M059J (cell line): ENCODE results near the gene CORO1C. TPM values are rescaled to one million over a fixed set of nuclear protein-coding genes. Genes with fewer than 3 reads are reported as not detected.

Source experiments
- DNase-seq: peaks from one replicate; pipeline ENCODE4 v3.0.0-alpha.2; 2012; ENCODE audit warnings: low read depth
- total RNA-seq: library from RNA; depleted of rRNA; stranded (reverse); fragments of >200 nt; shearing (Covaris generic); gene quantifications from 2 replicates; pipeline ENCODE4 v1.2.3, GENCODE V29; 2014

CORO1C gene
- total RNA-seq, 1 experiment from 2014 or later: 171 TPM

DNA sequence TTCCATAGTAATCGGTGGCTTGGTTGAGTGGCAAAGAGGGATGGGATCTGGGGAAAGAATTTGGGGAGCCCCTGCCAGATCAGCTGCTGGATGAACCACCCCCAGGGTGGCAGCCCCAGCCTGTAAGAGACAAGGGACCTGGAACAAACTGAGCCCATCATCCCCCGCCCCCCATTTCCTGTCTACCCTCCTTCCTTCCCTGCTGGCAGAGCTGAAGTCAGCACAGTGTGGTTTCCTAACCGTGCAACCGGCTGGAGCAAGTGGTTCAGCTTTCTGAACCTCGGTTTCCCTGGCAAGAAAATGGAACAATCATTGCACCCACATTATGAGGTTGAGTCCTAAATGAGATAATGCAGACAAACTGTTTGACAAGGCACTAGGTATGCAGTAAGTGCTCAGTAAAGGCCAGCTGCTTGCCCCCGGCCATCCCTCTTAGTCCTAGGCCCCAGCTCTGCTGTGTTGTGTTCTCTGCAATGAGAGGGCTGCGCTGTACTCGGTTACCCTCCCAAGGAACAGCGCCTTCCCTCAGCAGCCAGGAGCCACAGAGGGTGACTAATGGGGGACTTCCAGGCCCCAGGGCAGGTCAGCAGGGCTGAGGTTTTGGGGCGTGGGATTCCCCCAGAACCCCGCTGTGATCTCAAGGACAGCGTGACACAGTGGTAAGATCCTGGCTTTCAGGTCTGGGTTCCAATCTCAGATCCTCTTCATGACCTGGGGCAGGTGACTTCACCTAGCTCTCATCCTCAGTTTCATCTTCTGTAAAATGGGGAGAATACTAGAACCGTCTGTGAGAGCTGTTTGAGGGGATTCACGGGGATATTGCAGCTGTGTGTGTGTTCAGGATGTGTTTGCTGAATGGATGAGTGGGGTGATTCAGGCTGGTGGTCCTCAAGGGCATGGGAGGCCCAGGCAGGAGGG lies 114.1 kb downstream of the CORO1C start:
- peak; percentile 84 for DNase-seq

DNA sequence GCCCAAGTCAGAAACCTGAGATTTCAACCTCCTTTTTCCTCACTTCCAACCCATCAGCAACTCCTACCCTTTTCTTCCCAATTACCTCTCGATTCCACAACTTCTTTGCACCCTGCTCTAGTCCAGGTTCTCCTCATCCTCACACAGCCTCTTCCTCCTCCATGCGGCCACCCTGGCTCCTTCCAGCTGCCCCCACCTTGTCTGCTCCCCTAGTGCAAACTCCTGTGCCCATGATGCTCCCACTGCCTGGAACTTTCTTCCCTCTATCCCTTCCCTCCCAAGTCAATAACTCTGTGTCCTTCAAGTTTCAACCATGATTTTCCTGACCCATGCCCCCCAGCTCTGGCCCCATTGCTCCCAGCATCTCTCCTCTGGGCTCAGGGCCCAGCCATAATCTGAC lies 115.0 kb downstream of the CORO1C start:
- no peak for DNase-seq

DNA sequence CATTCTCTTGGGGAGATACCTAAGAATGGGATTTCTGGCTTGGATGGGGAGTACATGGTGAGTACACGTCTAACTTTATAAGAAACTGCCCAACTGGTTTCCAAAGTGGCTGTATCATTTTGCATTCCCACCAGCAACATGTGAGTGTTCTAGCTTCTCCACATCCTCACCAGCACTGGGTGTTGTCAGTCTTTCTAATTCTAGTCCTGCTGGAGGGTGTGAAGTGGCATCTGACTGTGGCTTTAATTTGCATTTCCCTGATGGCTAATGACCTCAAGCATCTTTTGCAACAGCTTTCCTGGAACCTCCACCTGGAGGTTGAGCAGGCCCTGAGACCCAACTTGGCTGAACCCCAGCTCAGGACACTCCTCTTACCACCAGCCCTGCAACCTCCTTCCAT lies 115.4 kb downstream of the CORO1C start:
- no peak for DNase-seq

DNA sequence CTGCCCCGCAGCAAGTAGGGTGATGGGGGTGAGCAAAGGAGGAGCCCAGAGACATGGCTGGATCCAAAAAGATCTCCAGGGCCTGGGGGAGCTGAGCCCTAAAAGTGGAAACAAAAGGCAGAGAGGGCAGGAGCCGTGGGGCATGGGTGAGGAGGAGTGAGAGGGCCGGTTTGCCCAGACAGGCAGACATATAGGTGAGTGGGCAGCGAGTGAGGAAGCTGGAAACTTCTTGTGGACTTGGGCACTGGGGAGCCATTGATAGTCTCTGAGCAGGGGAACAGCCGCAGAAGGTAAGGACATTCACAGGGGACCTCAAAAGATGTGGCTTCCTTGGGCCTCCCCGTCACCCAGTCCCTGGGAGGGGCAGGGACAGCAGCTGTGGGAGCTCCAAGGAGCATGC lies 116.7 kb downstream of the CORO1C start:
- no peak for DNase-seq

DNA sequence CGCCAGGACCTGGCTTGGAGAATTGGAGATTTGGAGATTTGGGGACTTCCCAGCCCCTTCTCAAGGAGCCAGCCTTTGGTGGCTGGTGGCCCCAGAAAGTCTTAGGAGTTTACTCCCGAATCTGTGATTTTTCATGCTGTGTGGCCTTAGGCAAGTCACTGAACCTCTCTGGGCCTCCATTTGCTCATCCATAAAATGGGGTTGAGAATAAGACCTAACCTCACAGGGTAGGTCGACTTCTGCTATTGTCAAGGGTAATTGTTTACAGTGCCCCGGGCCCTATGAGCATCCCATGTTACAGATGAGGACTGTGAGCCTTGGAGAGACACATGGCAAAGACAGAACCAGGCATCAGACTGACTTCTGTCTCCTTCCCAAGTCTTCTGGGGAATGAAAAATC lies 117.3 kb downstream of the CORO1C start:
- no peak for DNase-seq

DNA sequence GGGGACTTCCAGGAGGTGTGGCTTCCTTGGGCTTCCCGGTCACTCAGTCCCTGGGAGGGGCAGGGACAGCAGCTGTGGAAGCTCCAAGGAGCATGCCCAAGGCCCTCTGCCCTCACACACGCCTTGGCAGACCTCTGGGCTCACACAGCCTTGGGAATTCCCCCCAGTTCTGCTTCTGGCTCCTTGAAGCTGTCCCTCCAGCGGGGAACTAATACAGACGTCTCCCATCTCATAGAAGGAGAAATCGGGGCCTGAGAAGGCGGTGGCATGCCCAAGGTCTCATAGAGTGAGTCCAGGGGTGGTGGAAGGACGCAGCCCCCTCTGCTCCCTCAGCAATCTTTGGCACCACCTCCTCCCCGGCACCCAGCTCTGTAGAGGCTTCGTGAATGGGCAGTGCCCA lies 117.8 kb downstream of the CORO1C start:
- DNase-seq: peak; percentile 63

DNA sequence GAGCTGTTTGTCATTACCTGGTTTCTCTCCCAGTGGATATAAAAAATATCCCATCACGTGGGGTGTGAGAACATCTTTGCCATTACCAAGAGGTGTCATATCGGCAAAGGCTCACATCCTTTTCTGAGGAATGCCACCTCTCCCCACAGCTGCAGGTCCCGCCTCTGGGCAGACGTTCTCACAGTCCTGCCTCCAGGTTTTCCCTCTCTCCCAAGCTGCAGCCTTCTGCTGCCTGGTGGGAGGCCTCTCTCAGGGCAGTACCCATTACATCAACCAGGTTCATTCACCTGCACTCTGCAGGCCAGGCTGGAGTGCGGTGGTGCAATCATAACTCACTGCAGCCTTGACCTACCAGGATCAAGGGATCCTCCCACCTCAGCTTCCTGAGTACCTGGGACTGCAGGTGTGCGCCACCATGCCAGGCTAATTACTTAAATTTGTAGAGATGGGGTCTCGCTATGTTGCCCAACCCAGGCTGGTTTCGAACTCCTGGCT lies 118.5 kb downstream of the CORO1C start:
- peak; percentile 31 for DNase-seq

DNA sequence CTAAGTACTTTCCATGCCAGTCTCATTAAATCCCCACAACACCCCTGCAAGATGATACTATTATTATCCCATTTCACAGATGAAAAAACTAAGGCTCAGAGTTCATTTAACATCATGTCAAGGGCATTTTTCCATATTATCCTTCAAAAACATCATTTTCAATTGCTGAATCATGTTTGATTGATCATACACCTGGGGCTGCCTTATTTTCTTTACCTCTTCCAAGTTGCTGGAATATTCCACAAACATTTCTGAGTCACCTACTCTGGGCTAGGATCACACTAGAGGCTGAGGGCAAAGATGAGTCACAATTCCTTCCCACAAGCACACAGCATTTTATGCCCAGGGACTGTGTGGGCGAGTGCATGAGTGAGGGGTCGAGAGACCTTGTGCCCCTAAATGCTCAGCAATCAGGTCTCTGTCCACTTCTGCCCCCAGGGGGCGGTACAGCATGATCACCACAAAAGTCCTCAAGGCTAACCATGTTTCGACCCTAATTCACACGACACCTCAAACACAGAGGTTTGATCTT lies 119.4 kb downstream of the CORO1C start:
- peak; percentile 94 for DNase-seq

DNA sequence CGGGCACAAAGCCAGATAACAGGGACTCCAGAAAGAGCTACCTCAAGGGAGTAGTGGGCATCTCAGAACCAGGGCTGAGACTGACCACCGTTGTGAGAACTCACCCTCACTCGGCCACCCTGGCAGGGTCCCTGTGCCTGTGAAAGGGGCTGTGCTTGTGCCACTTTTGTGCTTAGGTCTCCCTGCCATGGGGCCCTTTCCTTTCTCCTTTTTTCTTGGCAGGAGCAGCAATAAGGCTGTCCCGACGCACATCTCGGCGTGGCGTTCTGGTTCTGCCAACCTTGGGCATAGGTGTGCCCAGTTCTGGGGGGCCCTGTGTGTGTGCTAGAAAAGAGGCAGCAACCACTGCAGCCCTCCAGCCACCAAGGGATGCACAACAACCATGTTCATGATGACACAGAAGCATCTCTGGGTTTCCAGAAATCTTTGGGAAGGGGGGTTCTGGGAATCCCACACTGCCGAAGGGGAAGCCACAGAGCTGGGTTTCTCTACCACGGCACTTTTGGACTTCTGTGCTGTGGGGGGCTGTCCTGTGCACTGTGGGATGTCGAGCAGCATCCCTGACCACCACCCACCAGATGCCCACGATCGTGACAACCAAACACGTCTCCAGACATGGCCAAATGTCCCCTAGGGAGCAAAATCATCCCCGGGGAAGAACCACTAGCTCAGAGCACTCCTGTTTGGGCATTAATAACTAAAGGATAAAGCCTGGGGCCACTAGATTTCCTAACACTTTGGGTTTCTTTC lies 120.3 kb downstream of the CORO1C start:
- DNase-seq: no peak

DNA sequence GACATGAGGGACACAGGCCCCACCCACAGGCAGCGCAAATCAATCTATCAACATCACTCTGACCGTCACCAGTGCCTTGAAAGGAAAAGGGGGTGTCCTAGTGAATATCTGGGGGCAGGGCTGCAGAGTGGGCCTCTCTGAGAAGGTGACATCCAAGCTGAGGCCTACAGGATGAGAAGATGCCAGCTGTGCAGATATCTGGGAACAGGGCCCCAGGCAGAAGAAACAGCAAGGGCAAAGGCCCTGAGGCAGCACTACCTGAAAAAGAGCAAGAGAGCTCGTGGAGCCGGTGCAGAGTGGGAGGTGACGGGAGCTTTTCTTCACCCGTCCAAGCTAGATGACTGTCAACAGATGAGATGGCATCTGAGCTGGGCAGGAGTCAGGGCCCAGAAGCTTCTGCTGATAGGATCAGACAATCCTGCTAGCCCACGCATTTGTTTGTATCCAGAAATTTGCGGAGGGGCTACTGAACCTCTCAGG lies 120.9 kb downstream of the CORO1C start:
- no peak for DNase-seq

DNA sequence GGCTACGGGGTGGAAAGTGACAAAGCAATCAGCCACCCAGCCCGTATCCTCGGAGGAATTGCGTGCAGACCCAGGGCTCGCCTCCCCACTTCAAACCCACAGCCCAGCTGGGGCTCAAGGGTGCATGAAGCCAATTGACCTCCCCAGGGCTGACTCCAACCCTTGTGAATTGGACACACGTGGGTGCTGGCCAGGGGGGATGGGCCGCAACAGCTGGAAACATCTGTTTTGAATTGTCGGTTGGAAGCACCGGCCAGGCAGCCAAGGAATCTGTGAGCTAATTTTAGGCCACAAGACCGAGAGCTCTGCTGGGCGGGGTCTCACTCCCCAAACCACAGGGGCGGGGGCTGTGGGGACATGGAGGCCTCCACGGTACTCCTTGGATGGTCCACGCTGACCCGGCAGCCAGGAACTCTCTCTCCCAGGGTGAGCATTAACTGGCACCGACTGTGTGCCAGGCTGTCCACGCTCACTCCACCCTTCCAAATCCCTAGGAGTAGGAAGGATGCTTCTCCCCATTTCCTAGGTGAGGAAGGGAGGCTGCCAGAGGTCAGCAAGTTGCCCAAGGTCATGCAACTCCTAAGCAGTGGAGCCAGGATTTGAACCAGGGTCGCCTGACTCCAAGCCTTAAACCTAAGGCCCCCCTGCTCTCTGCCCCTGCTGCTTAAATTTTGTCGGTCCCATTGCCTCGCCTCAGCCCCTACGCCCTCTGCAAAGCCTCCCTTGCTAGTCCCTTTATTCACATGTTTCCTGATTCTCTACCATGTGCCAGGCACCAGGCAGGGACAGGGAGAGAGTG lies 121.6 kb downstream of the CORO1C start:
- no peak for DNase-seq

DNA sequence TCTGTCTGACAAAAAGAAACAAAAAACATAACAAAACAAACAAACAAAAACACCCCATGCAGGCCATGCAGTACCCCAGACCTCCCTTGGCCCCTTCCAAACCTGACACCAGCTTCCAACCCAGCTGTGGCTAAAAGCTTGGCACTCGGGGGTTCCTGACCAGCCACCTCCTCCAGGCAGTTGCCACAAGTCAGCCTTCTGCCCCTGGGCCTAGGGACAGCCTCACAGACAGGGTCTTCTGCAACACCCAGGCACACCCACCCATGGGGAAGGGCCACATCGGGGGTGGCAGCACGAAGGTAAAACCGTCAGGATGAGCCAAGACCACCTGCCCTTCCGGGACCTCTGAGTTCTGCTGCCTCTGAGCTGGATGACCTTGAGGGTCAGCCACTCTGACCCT lies 122.7 kb downstream of the CORO1C start:
- DNase-seq: no peak

DNA sequence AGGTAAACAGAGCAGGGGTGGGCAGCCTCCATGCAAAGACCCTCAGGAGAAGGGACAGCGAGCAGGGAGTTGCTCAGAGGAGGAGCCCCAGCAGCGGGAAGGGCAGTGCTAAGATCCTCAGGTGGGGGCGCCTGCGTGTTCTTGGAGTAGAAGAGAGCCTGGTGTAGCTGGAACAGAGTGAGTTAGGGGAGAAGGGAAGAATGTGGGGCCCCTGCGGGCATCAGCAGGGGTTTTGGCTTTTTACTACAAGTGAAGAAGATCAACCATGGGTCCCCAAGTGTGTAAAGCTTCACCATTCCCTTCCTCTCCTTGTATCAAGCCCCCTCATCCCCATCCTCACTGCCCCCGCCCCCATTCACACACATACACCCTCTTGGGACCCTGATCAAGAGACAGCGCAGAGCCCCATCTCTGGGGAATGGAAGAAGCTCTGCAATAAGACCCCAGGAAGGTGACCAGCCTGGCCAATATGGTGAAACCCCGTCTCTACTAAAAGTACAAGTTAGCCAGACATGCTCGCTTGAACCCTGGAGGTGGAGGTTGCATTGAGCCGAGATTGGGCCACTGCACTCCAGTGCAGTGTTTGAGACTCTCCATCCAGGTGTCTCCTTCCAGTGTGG lies 123.2 kb downstream of the CORO1C start:
- DNase-seq: no peak

DNA sequence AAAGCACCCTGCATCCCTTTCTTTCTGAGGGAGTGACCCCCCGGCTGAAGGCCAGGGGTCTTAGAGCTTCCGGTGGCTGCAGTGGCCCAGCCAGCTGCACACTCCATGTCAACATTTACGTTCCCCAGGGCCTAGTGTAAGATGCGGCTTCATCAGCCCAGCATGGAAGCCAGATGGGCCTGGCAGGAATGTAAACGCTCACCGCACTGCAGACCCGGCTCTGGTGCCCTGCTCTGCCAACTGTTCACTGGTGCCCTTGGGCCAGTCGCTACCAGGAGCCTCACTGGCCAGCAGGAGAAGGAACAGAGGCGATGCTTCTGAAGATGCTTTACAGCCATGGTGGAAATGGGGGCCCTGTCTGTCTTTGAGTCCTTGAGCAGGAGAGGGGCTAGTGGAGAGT lies 124.8 kb downstream of the CORO1C start:
- no peak for DNase-seq

DNA sequence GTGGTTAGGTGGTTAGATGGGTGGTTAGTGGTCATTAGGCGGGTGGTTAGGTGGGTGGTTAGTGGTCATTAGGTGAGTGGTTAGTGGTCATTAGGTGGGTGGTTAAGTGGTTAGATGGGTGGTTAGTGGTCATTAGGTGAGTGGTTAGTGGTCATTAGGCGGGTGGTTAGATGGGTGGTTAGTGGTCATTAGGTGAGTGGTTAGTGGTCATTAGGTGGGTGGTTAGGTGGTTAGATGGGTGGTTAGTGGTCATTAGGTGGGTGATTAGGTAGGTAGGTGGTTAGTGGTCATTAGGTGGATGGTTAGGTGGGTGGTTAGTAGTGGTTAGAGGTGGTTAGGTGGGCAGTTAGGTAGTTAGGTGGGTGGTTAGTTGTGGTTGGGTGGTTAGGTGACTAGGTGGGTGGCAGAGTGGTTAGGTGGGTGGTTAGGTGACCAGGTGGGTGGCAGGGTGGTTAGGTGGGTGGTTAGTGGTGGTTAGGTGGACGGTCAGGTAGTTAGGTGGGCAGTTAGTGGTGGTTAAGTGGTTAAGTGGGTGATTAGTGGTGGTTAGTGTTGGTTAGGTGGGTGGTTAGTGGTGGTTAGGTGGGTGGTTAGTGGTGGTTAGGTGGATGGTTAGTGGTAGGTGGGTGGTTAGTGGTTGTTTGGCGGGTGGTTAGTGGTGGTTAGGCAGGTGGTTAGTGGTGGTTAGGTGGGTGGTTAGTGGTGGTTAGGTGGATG lies 125.5 kb downstream of the CORO1C start:
- DNase-seq: no peak

DNA sequence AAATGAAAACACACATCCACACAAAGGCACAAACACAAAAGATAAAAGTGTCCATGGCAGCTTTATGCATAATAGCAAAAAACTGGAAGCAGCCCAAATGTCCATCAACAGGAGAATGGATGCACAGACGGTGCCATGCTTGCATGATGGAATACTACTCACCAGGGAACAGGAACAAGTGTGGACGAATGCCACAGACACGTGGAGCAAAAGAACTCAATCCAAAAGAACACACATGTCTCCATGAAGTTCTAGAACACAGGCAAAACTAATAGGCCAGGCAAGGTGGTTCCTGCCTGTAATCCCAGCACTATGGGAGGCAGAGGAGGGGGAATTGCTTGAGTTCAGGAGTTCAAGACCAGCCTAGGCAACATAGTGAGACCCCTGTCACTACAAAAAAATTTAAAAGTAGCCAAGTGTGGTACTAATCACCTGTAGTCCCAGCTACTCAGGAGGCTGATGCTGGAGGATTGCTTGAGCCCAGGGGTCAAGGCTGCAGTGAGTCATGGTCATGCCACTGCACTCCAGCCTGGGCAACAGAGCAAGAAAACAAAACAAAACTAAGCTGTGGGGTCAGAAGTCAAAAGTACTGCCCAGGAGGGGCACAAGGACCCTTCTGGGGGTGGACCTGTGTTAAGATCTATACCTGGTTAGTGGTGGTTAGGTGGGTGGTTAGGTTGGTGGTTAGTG lies 126.2 kb downstream of the CORO1C start:
- peak; percentile 72 for DNase-seq

DNA sequence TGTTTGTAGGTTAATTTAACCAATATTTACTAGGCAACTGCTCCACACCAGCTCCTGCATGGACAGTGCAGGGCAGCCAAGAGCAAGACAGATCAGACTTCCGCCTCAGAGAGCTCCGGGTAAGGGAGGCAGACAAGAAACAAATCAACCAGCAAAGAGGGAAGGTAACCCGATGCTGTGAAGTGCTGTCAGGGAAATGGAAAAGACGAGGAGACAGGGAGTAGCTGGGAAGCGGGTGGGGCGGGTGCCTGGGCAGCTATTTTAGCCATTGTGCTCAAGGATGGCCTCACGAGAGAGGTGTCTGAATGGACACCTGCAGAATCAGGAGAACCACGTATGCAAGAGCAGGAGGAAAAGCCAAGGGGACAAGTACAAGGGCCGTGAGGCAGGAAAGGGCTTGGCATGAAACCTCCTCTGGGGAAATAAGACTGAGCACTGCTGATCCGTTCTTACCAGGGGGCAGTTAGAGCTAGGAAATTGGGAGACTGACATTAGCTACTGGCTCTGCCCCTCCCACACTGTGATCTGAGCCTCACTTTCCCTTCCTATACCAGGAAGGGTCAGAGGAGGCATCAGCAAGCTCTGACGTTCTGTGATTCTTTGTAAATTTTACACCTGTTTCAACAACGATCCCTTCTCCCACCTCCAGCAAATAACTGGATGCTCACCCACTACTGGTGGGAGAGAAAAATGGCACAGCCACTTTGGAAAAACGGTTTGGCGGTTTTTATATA lies 126.9 kb downstream of the CORO1C start:
- DNase-seq: no peak

DNA sequence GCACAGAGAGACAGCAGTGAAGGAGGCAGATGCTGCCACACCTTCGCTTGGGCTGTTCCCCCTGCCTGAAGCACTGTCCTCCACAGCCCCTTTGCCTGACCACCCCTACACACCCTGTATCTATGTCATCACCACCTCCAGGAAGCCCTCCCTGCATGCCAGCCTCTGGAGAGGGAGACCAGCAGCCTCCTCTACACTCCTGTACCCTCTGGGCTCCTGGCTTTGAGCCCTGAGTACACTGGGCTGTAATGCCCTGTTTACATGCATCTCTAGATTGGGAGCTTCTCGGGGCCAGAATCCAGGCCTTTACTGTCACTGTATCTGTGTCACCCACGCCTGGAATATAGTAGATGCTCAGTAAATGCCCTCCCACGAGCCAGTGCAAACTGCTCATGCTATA lies 127.6 kb downstream of the CORO1C start:
- no peak for DNase-seq
